ENCODE results near the gene WDR91. TPM values are rescaled to one million over a fixed set of nuclear protein-coding genes. Genes with fewer than 3 reads are reported as not detected.
"Not testable (repeated sequence)": the region's sequence is repeated elsewhere in the genome, so short reads cannot be mapped to it uniquely, and the experiment has no call there.

Gene WDR91
- polyA plus RNA-seq, 4 donors = 46.2 to 52.0 (median 50.1) TPM

GRCh38 chr7:135234095-135234494 lies 22.8 kb upstream of the WDR91 start:
- not testable (repeated sequence) for DNase-seq (ENCODE audit: low read depth in 4 of 4, low spot score in 3 of 4)

- DNase-seq (ENCODE audit: low read depth in 4 of 4, low spot score in 3 of 4) = no peak
Measured at GRCh38 chr7:135233570-135233969, 22.2 kb upstream of the WDR91 start, which contains the start of gene STRA8. STRA8 (plus strand) TSS chr7:135233838; CDS start chr7:135240525, 6,687 bp downstream.

- DNase-seq (ENCODE audit: low read depth in 4 of 4, low spot score in 3 of 4) = no peak
Measured at GRCh38 chr7:135232720-135233119, 21.4 kb upstream of the WDR91 start.

GRCh38 chr7:135232087-135232486 lies 20.8 kb upstream of the WDR91 start:
- DNase-seq (ENCODE audit: low read depth in 4 of 4, low spot score in 3 of 4) = no peak

DNA sequence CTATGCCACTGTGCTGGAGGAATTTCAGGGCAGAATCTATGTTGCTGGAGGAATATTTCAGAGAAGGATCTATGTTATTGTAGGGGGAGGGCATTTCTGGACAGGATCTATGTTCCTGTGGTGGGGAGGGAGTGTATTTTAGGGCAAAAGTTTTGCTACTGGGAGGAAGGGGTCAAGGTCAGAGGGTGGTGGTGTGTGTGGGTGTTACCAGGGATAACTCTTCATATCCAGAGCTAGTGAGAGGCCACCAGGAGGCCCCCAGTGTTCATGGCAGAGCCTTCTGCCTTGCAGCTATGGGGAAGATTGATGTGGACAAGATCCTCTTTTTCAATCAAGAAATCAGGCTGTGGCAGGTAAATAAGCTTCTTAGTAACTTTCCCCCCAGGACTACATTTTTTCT lies 20.4 kb upstream of the WDR91 start:
- no peak for DNase-seq (ENCODE audit: low read depth in 4 of 4, low spot score in 3 of 4)

- DNase-seq (ENCODE audit: low read depth in 4 of 4, low spot score in 3 of 4) = no peak
Measured at GRCh38 chr7:135224027-135224426, 12.7 kb upstream of the WDR91 start.

- peak in 1 of 4 donors; percentile 57 for DNase-seq (ENCODE audit: low read depth in 4 of 4, low spot score in 3 of 4)
Measured at GRCh38 chr7:135217645-135218509, 6.6 kb upstream of the WDR91 start.

GRCh38 chr7:135215698-135216097 lies 4.4 kb upstream of the WDR91 start:
- DNase-seq (ENCODE audit: low read depth in 4 of 4, low spot score in 3 of 4) = no peak

- DNase-seq (ENCODE audit: low read depth in 4 of 4, low spot score in 3 of 4) = no peak
Measured at GRCh38 chr7:135215180-135215579, 3.9 kb upstream of the WDR91 start.

- DNase-seq (ENCODE audit: low read depth in 4 of 4, low spot score in 3 of 4) = no peak
Measured at GRCh38 chr7:135213831-135214230, 2.5 kb upstream of the WDR91 start.

DNA sequence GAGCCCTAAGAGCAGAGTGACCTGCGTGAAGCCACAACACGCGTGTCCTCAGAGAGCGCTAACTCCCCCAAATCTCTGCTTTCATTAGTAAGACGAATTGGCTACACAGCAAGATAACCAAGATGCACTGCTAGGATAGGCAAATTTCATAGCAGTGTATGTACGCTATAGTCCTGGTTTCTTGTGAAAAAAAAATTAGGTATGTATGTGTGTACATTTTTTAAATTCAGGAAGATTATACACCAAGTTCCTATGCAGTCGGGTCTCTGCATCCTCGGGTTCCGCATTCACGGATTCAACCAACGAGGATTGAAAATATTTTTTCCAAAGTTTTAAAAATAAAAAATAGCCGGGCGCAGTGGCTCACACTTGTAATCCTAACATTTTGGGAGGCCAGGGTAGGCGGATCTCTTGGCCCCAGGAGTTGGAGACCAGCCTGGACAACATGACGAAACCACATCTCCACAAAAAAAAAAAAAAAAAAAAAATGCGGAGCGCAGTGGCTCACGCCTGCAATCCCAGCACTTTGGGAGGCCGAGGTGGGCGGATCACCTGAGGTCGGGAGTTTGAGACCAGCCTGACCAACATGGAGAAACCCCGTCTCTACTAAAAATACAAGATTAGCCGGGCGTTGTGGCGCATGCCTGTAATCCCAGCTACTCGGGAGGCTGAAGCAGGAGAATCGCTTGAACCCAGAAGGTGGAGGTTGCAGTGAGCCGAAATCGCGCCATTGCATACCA lies 790 bp upstream of the WDR91 start:
- not testable (repeated sequence) for DNase-seq (ENCODE audit: low read depth in 4 of 4, low spot score in 3 of 4)

- peak in 1 of 4 donors; percentile 24 for DNase-seq (ENCODE audit: low read depth in 4 of 4, low spot score in 3 of 4)
Measured at GRCh38 chr7:135210888-135211178, 493 bp downstream of the WDR91 start.

- no peak for DNase-seq (ENCODE audit: low read depth in 4 of 4, low spot score in 3 of 4)
Measured at GRCh38 chr7:135209225-135209834, 2.0 kb downstream of the WDR91 start.

- peak in 1 of 4 donors; percentile 24 for DNase-seq (ENCODE audit: low read depth in 4 of 4, low spot score in 3 of 4)
Measured at GRCh38 chr7:135208102-135208793, 3.1 kb downstream of the WDR91 start.

DNA sequence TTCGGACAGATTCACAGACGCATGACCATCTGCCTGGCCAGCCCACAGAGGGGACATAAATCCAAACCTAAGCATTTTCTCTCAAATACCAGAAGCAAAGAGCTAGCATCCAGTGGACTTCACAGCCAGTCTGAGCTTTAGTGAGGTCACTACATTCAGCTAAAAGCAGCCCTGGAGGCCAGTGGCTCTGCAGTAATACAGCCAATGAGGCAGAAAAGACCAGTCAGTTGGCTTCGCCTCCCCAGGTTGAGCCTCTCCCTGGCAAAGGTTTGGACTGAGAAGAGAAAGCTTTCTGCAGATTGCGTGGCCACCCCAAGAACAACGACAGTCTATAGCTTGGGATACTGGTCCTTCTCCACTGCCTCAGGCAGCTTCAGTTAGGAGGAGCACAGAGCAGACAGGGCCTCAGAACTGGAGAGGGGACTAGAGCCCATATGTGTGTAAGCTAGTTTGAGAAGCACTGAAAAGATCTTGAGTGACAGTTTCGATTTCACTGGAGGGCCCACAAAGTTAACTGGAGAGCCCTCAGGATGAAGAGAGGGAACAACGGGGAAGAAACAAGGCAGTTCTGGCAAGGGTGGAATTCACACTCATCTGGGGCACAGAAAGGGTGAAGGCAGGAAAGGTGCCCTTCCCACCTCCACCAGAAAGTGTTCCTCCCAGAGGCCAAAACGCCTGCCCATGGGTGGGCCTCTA lies 3.8 kb downstream of the WDR91 start:
- no peak for DNase-seq (ENCODE audit: low read depth in 4 of 4, low spot score in 3 of 4)

GRCh38 chr7:135206941-135207391 lies 4.4 kb downstream of the WDR91 start:
- peak in 1 of 4 donors; percentile 26 for DNase-seq (ENCODE audit: low read depth in 4 of 4, low spot score in 3 of 4)

DNA sequence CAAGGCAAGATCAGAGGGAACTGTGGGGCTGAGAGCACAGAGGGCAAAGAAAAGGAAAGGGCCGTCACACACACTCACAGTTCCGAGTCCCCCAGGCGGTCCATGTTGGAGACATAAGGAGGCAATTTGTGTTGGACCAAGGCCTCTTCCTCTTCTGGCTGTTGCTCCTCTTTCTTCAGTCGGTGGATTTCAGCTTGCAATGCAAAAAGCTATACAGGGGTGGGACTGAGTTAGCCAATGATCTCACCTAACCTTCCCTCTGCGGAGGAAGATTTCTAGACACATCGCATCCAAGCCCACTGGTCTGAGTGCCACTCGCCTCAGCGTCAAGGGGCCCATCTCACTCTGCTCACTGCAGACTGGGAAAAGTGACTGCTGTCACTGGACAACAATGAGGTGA lies 5.5 kb downstream of the WDR91 start:
- no peak for DNase-seq (ENCODE audit: low read depth in 4 of 4, low spot score in 3 of 4)

DNA sequence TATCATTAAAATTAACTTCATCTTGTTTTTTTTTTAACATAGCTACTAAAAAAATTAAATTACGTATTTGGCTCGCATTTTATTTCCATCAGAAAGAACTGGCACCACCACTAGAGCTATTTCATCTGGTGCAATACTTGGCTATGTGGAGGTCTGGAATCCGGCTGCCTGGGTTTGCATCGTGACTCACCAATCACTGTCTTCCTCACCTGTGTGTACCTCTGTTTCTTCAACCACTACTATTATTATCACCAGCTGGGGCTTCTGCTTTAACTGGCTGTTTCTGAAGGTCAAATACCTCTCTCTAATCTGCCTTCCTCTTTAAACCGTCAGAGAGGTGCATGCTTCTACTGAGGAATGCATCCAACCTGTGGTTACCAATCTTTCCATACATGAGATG lies 6.5 kb downstream of the WDR91 start:
- DNase-seq (ENCODE audit: low read depth in 4 of 4, low spot score in 3 of 4) = no peak

GRCh38 chr7:135204341-135204749 lies 7.0 kb downstream of the WDR91 start:
- DNase-seq (ENCODE audit: low read depth in 4 of 4, low spot score in 3 of 4) = no peak

DNA sequence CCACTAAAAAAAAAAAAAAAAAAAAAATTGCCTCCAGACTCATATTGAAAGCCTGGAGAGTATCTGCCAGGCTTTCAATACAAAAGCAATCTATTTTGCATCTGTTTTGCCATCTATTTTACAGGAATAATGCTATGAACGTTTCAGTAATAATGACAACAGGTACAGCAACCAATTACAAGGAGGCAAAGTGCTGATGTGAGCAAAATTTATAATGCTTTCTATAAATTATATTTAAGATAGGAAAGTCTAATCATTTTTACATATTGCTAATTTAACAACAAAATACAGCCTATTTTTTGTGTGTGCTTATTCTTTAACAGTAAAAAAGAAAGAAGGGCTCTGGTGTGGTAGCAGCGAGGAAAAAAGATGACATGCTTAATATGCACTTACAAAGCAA lies 10.0 kb downstream of the WDR91 start:
- no peak for DNase-seq (ENCODE audit: low read depth in 4 of 4, low spot score in 3 of 4)
